Omental fat pad (tissue), 4 donors: Measurements from ENCODE around the gene CMIP. TPM values are rescaled to one million over a fixed set of nuclear protein-coding genes. Genes with fewer than 3 reads are reported as not detected.
"Not testable (repeated sequence)": the region's sequence is repeated elsewhere in the genome, so short reads cannot be mapped to it uniquely, and the experiment has no call there.

Source experiments
- ATAC-seq: fragments of 150-250 bp; one replicate; pipeline ENCODE4 v1.9.1; 2016; ENCODE audit warnings: mild to moderate bottlenecking, moderate library complexity; ENCODE audit not compliant: low FRiP score
- DNase-seq: peaks from one replicate; pipeline ENCODE4 v3.0.0-alpha.2; 2019; ENCODE audit warnings: low spot score
- total RNA-seq, 4 donors: library from RNA; depleted of rRNA; stranded (reverse); fragments of >200 nt; gene quantifications; one replicate each; pipeline ENCODE4 v1.1.0, GENCODE V29; 2016
- TF ChIP-seq, protein P1 (sequence below), 3 donors: fragments of 450-650 bp; IDR thresholded peaks; one replicate each; pipeline ENCODE4 v1.5.1; 2016 to 2017; ENCODE audit warnings: antibody characterized with exemption in 3 of 3, mild to moderate bottlenecking in 3 of 3, moderate library complexity in 2 of 3

CMIP gene
- total RNA-seq, 4 donors from 2014 or later, result 15.8 to 52.8 (median 32.0) TPM

DNA sequence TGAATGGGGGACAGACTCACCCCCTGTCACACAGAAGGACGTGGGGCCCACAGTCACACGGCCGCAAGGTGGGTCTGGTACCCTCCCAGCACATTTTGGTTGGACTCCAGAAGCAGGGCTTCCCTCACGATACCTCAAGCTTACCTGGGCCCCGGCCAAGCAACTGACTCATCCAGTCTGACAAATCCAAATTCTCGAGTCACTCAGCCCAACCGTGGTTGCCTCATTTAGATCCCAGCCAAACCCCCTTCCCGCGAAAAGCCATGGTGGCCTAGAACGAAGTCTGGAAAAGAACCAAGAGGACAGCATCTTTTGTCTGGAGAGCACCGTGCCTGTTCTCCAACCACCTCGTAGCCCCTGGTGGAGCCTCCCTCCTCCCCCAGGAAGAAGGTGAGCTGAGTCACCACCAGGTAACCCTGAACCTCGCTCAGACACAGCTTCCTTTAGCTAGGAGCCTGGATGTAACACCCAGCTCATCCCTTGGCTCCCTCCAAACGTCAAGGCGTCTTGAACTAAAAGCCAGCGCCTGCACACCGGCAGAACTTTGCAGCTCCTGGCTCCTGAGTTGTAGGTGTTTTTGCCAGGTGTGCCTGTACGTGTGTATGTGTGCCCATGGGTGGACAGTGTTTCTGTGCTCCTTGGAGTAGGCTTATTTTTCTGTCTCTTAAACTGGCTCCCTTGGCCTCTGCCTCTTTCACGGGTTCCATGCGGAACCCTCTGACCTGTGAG, 78.9 kb downstream of the CMIP start:
- DNase-seq (peak; percentile 62), ATAC-seq (peak; percentile 38)
- TF ChIP-seq, protein P1, sequence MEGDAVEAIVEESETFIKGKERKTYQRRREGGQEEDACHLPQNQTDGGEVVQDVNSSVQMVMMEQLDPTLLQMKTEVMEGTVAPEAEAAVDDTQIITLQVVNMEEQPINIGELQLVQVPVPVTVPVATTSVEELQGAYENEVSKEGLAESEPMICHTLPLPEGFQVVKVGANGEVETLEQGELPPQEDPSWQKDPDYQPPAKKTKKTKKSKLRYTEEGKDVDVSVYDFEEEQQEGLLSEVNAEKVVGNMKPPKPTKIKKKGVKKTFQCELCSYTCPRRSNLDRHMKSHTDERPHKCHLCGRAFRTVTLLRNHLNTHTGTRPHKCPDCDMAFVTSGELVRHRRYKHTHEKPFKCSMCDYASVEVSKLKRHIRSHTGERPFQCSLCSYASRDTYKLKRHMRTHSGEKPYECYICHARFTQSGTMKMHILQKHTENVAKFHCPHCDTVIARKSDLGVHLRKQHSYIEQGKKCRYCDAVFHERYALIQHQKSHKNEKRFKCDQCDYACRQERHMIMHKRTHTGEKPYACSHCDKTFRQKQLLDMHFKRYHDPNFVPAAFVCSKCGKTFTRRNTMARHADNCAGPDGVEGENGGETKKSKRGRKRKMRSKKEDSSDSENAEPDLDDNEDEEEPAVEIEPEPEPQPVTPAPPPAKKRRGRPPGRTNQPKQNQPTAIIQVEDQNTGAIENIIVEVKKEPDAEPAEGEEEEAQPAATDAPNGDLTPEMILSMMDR (IDR thresholded peaks at IDR 0.05), result no peak

DNA sequence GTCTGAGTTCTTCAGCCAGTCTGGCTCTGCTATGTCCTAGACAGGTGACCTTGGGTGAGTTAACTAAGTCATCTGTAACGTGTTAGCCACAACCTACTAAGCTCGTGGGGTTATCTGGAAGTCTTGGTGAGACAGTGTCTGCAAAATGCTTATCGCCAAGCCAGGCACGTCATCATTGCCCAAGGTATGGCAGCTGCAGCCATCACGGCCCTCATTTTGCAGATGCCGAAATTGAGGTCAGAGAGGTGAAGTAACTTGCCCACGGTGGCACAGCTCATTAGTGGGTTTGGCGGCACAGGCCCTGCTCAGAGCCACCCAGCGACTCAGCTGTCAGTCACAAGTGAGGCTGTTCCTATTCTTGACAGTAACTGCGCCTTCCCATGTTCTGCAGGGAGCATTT, 79.8 kb downstream of the CMIP start:
- DNase-seq (no peak), ATAC-seq (no peak)

DNA sequence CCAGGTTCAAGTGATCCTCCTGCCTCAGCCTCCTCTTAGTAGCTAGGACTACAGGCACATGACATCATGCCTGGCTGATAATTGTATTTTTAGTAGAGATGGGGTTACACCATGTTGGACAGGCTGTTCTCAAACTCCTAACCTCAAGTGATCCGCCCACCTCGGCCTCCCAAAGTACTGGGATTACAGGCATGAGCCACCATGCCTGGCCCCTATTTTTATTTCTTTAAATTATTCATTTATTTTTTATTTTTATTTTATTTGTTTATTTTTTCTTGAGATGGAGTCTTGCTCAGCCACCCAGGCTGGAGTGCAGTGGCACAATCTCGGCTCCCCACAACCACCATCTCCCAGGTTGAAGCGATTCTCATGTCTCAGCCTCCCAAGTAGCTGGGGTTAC, 80.3 kb downstream of the CMIP start:
- DNase-seq, ATAC-seq: not testable (repeated sequence)

More for the DNA sequence above, 79.8 kb downstream of the CMIP start:
- TF ChIP-seq, protein P1 (IDR thresholded peaks at IDR 0.05), result no peak

DNA sequence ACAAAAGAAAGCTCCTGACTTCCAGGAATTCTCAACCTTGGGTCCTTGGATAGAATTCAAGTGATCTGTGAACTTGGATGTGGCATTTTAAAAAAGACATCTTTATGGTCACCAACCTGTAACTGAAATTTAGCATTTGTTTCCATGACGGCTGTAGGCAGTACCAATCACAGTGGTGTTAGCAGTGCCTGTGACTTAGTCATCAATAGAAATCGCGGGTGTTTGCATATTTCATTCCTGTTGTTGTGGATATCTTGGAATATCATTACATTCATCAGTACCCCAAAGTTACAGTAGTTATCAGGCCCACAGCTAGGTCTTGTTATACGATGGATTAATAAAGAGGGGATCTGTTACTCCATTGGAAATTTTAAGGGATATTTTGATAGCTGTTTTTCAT, 81.6 kb downstream of the CMIP start:
- DNase-seq (no peak), ATAC-seq (no peak)
- TF ChIP-seq, protein P1 (IDR thresholded peaks at IDR 0.05), result no peak

DNA sequence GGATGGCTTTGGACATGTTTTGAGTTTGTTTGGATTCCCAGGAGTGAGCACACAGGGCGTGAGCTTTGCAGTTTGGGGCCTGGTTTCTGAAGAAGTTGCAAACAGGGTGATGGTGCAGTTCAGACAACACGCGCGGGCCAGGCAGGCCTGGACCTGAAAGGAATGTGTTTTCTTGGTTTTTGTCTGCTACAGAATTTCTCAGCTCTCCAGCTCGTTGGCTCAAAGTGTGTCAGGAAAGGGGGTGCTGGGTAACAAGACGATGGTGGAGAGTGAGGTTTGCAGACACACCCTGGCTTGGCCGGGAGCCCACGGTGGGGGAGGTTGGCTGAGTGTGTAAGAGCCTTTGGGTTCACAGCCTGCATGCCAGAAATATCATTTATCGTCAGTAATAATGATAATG, 82.3 kb downstream of the CMIP start:
- DNase-seq (no peak), ATAC-seq (peak; percentile 46)
- TF ChIP-seq, protein P1 (IDR thresholded peaks at IDR 0.05), result no peak

DNA sequence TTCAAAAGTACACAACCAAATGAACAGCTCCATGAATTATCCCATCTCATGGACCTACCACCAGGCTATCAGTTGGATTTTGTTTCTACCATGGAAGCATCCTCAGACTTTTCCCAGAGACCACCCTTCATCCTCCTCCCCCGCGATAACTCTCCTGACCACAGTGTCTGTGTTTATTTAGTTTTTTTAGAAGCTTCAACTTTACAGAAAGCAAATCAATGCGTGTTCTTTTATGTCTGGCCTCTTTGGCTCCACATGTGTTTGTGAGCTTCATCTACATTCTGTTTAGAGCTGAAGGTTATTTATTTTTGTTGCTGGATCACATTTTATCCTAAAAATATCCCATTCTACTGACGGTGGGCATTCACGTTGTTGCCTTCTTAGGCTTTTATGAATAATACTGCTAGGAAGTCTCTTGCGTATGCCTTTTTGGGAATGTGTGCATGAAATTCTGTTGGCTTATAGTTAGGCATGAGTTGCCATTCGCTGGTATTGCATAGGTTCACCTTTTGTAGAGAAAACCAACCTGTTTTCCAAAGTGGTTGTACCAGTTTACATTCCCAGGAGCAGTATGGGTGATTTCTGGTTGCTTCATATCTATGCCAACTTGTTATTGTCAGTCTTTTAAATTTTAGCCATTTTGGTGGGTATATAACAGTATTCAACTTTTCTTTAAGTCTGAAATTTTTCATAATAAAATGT, 83.0 kb downstream of the CMIP start:
- TF ChIP-seq, protein P1 (IDR thresholded peaks at IDR 0.05), result no peak
- ATAC-seq, result no peak
- no peak for DNase-seq

DNA sequence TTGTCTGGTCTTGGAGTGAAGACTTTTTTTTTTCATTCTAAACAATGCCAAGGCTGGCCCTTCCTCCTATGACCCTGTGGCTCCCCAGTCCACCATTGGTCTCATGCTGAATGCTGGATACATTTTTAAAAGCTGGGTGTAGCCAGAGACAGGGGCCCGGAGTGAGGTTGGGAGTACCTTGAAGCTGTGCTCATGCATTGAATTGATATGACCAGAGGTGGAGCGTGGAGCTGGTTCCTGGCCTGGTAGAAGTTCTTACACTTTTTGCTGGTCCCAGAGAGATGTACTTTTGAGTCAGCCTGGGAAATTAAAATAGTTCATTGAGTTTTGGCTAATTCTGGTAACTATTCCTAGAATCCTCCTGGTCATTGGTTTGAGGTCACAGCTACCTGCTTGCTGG, 83.6 kb downstream of the CMIP start:
- no peak for ATAC-seq
- DNase-seq, result no peak
- TF ChIP-seq, protein P1 (IDR thresholded peaks at IDR 0.05), result no peak
